Right atrium auricular region (tissue), 2 donors: ENCODE data around the gene C20orf144. TPM values are rescaled to one million over a fixed set of nuclear protein-coding genes. Genes with fewer than 3 reads are reported as not detected.

Source experiments
- DNase-seq: peaks from one replicate; pipeline ENCODE4 v3.0.0-alpha.2; 2019; ENCODE audit warnings: low spot score
- H3K27ac ChIP-seq, 2 donors: fragments of 200-600 bp; sonication (generic); 1 replicate in 1 of 2; 2 replicates in 1 of 2; pipeline ENCODE4 v1.5.1; 2016 to 2019
- H3K27me3 ChIP-seq, 2 donors: fragments of 200-600 bp; sonication (generic); one replicate each; pipeline versions ENCODE4 v1.5.1 to v1.6.0; 2017 to 2019
- H3K36me3 ChIP-seq: fragments of 200-600 bp; sonication (generic); one replicate; pipeline ENCODE4 v1.5.1; 2016
- H3K4me1 ChIP-seq, 2 donors: fragments of 200-600 bp; sonication (generic); one replicate each; pipeline versions ENCODE4 v1.5.1 to v1.6.0; 2017 to 2019
- H3K4me3 ChIP-seq, 2 donors: fragments of 200-600 bp; sonication (generic); 1 replicate in 1 of 2; 2 replicates in 1 of 2; pipeline ENCODE4 v1.5.1; 2017 to 2019; ENCODE audit warnings: mild to moderate bottlenecking in 1 of 2, moderate library complexity in 1 of 2
- H3K9me3 ChIP-seq, 2 donors: fragments of 200-600 bp; sonication (generic); one replicate each; pipeline ENCODE4 v1.5.1; 2019
- total RNA-seq, 2 donors: library from RNA; depleted of rRNA; stranded (reverse); fragments of >200 nt; gene quantifications; one replicate each; pipeline ENCODE4 v1.1.0, GENCODE V29; 2016
- TF ChIP-seq, protein P1 (sequence below), 2 donors: fragments of 200-600 bp; sonication (generic); IDR thresholded peaks; one replicate each; pipeline ENCODE4 v1.5.1; 2019; ENCODE audit warnings: antibody characterized with exemption in 2 of 2

Gene C20orf144
- total RNA-seq, 2 donors from 2014 or later = not detected

DNA sequence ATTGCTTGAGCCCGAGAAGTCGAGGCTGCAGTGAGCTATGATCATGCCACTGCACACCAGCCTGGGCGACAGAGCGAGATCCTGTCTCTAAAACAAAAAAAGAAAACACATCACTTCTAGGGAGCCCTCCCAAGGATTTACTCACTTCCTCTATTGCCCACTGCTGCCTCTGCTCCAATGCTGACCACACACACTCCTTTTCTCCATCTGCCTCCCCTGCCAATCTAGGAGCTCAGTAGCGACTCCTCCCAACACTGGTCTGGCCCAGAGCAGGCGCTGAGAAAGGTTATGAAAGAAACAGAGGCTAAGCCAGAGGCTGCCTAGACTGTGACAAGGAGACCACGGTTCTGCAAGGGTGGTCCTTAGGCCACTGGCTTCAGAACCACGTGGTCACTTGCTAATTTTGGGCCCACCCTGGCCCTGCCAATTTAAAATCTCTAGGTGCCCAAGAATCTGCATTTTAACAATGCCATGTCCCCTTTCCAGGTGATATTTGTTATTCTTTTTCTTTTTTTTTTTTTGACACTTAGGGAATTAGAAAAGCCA lies 25.3 kb downstream of the C20orf144 start:
- H3K4me1 ChIP-seq = peaks cover 0 to 40% of the 10 kb centered on the region in 2 donors
- no peaks in the 10 kb centered on the region for H3K27me3 ChIP-seq
- H3K9me3 ChIP-seq = no peaks in the 10 kb centered on the region
- DNase-seq = no peak
- TF ChIP-seq, protein P1, sequence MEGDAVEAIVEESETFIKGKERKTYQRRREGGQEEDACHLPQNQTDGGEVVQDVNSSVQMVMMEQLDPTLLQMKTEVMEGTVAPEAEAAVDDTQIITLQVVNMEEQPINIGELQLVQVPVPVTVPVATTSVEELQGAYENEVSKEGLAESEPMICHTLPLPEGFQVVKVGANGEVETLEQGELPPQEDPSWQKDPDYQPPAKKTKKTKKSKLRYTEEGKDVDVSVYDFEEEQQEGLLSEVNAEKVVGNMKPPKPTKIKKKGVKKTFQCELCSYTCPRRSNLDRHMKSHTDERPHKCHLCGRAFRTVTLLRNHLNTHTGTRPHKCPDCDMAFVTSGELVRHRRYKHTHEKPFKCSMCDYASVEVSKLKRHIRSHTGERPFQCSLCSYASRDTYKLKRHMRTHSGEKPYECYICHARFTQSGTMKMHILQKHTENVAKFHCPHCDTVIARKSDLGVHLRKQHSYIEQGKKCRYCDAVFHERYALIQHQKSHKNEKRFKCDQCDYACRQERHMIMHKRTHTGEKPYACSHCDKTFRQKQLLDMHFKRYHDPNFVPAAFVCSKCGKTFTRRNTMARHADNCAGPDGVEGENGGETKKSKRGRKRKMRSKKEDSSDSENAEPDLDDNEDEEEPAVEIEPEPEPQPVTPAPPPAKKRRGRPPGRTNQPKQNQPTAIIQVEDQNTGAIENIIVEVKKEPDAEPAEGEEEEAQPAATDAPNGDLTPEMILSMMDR (IDR thresholded peaks at IDR 0.05) = no peak
- H3K36me3 ChIP-seq = no peaks in the 10 kb centered on the region
- no peak overlapping the region for H3K4me3 ChIP-seq
- H3K27ac ChIP-seq = no peak overlapping the region

DNA sequence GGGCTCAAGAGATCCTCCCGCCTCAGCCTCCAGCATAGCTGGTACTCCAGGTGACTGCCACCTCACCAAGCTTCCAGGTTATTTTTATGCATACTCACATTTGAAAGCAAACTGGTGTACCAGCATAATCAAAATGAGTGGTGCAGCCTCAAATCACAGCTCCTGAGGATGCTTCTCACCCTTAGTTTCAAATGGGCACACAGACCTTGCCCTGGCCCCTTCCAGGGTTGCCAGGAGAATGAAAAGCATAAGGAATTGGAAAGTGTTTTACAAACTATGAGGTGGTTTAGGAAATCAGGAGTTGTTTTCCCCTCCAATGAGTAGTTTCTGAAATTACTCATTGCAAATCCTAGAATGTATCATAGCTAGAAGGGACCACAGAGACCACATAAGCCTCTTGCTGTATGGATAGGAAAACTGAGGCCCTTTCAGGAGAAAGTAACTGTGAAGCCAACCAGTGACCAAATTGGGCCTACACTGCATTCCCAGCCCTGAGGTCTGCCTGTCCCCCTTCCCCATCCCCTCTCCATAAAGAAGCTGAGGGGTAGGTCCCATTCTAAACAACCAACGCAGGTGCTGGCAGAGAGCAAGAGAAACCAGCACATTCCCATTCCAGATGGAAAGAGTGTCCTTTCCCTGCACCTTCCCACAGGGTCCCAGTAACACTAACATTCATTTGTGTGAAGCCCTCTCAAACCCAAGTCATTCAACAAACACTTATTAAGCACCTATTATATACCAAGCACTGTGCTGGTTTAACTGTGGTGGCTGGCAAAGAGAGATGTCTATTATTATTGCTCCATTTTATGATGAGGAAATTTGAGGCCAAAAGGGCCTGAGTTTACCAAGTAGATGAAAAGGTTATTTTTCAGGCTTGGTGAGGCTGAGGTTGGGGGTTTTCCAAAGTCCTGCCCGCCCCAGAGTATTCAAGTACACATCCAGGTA lies 26.1 kb downstream of the C20orf144 start:
- TF ChIP-seq, protein P1 (IDR thresholded peaks at IDR 0.05) = no peak
- H3K4me1 ChIP-seq = peaks cover 0 to 40% of the 10 kb centered on the region in 2 donors
- no peaks in the 10 kb centered on the region for H3K36me3 ChIP-seq
- no peaks in the 10 kb centered on the region for H3K9me3 ChIP-seq
- H3K27ac ChIP-seq = no peak overlapping the region
- no peaks in the 10 kb centered on the region for H3K27me3 ChIP-seq
- DNase-seq = no peak
- H3K4me3 ChIP-seq = no peak overlapping the region

DNA sequence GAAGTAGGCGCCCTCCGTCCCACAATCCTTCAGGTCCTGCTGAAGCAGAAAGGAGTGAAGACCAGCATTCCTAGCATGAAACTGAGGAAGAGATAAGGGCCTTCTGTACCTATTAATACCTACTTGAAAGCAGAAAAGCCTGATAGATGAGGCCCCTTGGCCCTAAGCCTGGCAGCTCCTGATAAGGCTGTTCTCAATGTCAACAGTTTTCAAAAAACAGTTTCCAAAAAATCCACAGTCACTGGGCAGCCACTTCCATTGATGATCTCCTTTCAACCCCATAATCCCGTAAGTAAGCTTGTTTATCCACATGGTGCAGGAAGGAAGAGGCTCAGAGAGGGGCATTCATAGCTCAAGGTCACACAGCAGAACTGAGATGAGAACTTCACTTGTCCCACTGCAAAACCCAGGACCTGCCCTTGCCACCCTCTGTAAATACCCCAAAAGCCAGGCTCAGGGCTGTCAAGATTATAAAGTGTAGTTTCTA lies 26.9 kb downstream of the C20orf144 start:
- H3K9me3 ChIP-seq = no peaks in the 10 kb centered on the region
- H3K27ac ChIP-seq = no peak overlapping the region
- H3K36me3 ChIP-seq = no peaks in the 10 kb centered on the region
- peaks cover 0 to 44% of the 10 kb centered on the region in 2 donors for H3K4me1 ChIP-seq
- TF ChIP-seq, protein P1 (IDR thresholded peaks at IDR 0.05) = no peak
- DNase-seq = no peak
- no peak overlapping the region for H3K4me3 ChIP-seq
- no peaks in the 10 kb centered on the region for H3K27me3 ChIP-seq

DNA sequence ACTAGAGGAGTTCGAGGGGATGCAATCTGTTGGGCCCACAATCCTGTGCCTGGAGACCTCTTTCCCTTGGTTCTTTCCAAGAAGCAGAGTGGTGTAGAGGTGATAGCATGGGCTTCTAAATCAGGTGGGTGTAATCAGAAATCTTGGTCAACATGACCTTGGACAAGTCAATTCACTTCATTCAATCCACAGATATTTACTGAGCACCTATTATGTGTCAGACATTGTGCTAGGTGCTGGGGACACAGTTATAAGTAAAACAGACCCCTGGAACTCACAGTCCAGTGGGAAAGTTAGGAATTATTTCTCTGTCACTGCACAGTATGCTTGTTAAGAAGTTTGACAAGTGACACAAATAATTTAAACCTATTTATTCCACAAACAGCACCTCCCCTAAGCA lies 27.4 kb downstream of the C20orf144 start:
- DNase-seq = no peak
- Histone ChIP-seq H3K4me1 (peaks cover 0 to 42% of the 10 kb centered on the region in 2 donors), H3K36me3 (no peaks in the 10 kb centered on the region), H3K27ac (no peak overlapping the region), H3K9me3 (no peaks in the 10 kb centered on the region), H3K27me3 (no peaks in the 10 kb centered on the region), H3K4me3 (no peak overlapping the region)
- TF ChIP-seq, protein P1 (IDR thresholded peaks at IDR 0.05) = no peak

DNA sequence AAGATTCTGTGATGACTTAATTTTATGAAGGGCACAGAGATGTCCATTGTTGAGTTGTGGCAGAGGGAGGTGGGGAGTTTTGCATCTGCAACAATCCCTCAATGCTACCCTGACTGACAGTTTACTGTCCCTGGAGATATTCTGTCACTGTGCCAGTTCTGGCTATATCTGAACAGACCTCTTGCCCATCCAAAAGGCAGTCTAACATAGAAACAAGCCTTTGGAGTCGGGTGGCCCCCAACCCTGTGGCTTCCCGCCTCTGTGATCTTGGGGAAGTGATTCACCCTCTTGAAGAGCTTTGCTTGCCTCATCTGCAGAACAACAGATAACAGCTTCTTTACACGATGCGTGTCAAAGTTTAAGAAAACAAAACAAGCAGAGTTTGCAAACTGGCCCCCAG lies 27.8 kb downstream of the C20orf144 start:
- DNase-seq = no peak
- no peaks in the 10 kb centered on the region for H3K27me3 ChIP-seq
- H3K36me3 ChIP-seq = no peaks in the 10 kb centered on the region
- TF ChIP-seq, protein P1 (IDR thresholded peaks at IDR 0.05) = no peak
- H3K9me3 ChIP-seq = no peaks in the 10 kb centered on the region
- H3K27ac ChIP-seq = no peak overlapping the region
- peaks cover 0 to 37% of the 10 kb centered on the region in 2 donors for H3K4me1 ChIP-seq
- no peak overlapping the region for H3K4me3 ChIP-seq
